HEK293T (cell line): ENCODE data around the gene FAM53B.

Experiments used
- CTCF ChIA-PET: fragments of 350-600 bp; formaldehyde crosslinking; extraction: SDS; loops from one replicate; lab custom pipeline; 2021; ENCODE audit warnings: antibody characterized with exemption, inconsistent platforms; lab: Yijun Ruan, JAX
- POLR2A ChIA-PET: fragments of 350-600 bp; formaldehyde crosslinking; extraction: SDS; loops from one replicate; lab custom pipeline; 2020; ENCODE audit warnings: antibody characterized with exemption, inconsistent platforms; lab: Yijun Ruan, JAX
- DNase-seq: peaks from one replicate; pipeline ENCODE4 v3.0.0; 2012; ENCODE audit warnings: mixed read lengths; ENCODE audit errors: extremely low spot score
- ARNT ChIP-seq: fragments of 450-650 bp; IDR thresholded peaks from 2 replicates; pipeline ENCODE4 v1.6.1; 2017; ENCODE audit warnings: mild to moderate bottlenecking
- BHLHE40 ChIP-seq: fragments of 450-650 bp; IDR thresholded peaks from 2 replicates; pipeline ENCODE4 v1.6.1; 2016; ENCODE audit warnings: mild to moderate bottlenecking, moderate library complexity, borderline replicate concordance
- CTBP1 ChIP-seq: fragments of 450-650 bp; IDR thresholded peaks from 2 replicates; pipeline ENCODE4 v1.6.1; 2016; ENCODE audit warnings: borderline replicate concordance
- ELF4 ChIP-seq: fragments of 450-650 bp; IDR thresholded peaks from 2 replicates; pipeline ENCODE4 v1.6.1; 2017; ENCODE audit warnings: antibody characterized with exemption
- FOXA1 ChIP-seq: fragments of 450-650 bp; IDR thresholded peaks from 2 replicates; pipeline ENCODE4 v1.6.1; 2016; ENCODE audit warnings: mild to moderate bottlenecking
- FOXK2 ChIP-seq: fragments of 450-650 bp; IDR thresholded peaks from 2 replicates; pipeline ENCODE4 v1.6.1; 2016; ENCODE audit warnings: mild to moderate bottlenecking
- FOXM1 ChIP-seq: fragments of 450-650 bp; IDR thresholded peaks from 2 replicates; pipeline ENCODE4 v1.6.1; 2017; ENCODE audit warnings: mild to moderate bottlenecking, borderline replicate concordance
- HDGF ChIP-seq: fragments of 450-650 bp; IDR thresholded peaks from 2 replicates; pipeline ENCODE4 v1.6.1; 2017; ENCODE audit warnings: antibody characterized with exemption, borderline replicate concordance
- L3MBTL2 ChIP-seq: fragments of 450-650 bp; conservative IDR thresholded peaks from 2 replicates; pipeline ENCODE4 v1.6.1; 2016; ENCODE audit warnings: mild to moderate bottlenecking
- LEF1 ChIP-seq: fragments of 450-650 bp; IDR thresholded peaks from 2 replicates; pipeline ENCODE4 v1.6.1; 2017; ENCODE audit warnings: mild to moderate bottlenecking, borderline replicate concordance
- NFRKB ChIP-seq: fragments of 450-650 bp; IDR thresholded peaks from 2 replicates; pipeline ENCODE4 v1.6.1; 2016; ENCODE audit warnings: mild to moderate bottlenecking, moderate library complexity
- SP1 ChIP-seq: fragments of 450-650 bp; IDR thresholded peaks from 2 replicates; pipeline ENCODE4 v1.6.1; 2017
- SUZ12 ChIP-seq: fragments of 450-650 bp; IDR thresholded peaks from 2 replicates; pipeline ENCODE4 v1.6.1; 2016; ENCODE audit warnings: mild to moderate bottlenecking
- TARDBP ChIP-seq: fragments of 450-650 bp; IDR thresholded peaks from 2 replicates; pipeline ENCODE4 v1.6.1; 2016
- ZNF384 ChIP-seq: fragments of 450-650 bp; IDR thresholded peaks from 2 replicates; pipeline ENCODE4 v1.6.1; 2016
- TF ChIP-seq, protein P1 (sequence below): fragments of 450-650 bp; IDR thresholded peaks from 2 replicates; pipeline ENCODE4 v1.6.1; 2016

The FAM53B gene

GRCh38 chr10:124655191-124656112 lies 88.7 kb downstream of the FAM53B start:
- CTCF ChIA-PET, result no interaction called here
- POLR2A ChIA-PET, result no interaction called here
- TF ChIP-seq SP1, result no peak
- TF ChIP-seq BHLHE40, result no peak
- TF ChIP-seq HDGF, result no peak
- TF ChIP-seq ELF4, result no peak
- no peak for DNase-seq

DNA sequence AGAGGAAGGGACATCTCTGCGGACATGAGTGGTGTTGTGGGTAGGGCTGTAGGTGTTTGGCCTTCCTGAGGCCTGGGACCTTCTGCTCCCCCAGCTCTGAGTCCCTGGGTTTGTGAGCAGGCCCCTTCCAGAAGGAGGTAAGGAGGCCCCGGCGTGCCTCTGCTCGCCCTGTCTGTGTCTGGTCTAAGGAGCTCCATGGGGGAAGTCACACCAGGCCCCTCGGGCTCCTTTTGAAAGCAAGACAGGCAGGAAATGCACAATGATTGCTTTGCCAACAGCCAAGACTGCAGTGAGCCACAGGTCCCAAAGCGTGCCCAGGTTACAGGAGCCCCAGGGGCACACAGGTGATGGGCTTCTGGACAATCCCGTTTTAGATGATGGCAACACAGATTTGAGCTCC lies 89.5 kb downstream of the FAM53B start:
- POLR2A ChIA-PET, result no interaction called here
- DNase-seq, result no peak
- no peak for TF ChIP-seq L3MBTL2
- TF ChIP-seq FOXA1, result no peak
- TF ChIP-seq ELF4, result no peak
- no peak for TF ChIP-seq ARNT
- no peak for TF ChIP-seq SUZ12
- TF ChIP-seq ZNF384, result no peak
- TF ChIP-seq SP1, result no peak
- no peak for TF ChIP-seq LEF1
- CTCF ChIA-PET, result no interaction called here

- TF ChIP-seq ARNT (no peak), SUZ12 (no peak), LEF1 (no peak), CTBP1 (no peak), L3MBTL2 (no peak), NFRKB (no peak), SP1 (no peak), FOXK2 (no peak), TARDBP (no peak), ELF4 (no peak), BHLHE40 (no peak), FOXM1 (no peak)
- TF ChIP-seq, protein P1, sequence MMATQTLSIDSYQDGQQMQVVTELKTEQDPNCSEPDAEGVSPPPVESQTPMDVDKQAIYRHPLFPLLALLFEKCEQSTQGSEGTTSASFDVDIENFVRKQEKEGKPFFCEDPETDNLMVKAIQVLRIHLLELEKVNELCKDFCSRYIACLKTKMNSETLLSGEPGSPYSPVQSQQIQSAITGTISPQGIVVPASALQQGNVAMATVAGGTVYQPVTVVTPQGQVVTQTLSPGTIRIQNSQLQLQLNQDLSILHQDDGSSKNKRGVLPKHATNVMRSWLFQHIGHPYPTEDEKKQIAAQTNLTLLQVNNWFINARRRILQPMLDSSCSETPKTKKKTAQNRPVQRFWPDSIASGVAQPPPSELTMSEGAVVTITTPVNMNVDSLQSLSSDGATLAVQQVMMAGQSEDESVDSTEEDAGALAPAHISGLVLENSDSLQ, result no peak
- DNase-seq, result no peak
- POLR2A ChIA-PET, result no interaction called here
- CTCF ChIA-PET, result no interaction called here
Measured at GRCh38 chr10:124653811-124654651, 90.1 kb downstream of the FAM53B start.

DNA sequence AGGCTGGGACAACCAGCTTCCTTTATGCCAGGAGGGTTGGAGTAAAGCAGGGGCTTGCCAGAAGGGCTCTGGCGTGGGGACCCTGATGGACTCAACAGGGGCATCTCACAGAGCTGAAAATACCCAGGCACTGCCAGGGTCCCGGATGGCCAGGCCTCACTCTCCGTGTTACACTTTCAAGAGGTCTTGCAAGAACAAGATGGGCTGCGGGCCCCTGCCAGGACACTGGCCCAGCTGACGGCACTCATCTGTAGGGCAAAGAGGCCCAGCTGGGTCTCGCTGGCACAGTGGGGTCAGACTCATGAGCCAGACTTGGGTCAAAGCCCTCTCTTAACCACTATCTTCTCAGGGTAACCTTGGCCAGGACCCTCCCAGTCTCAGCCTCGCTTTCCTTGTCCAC lies 90.9 kb downstream of the FAM53B start:
- POLR2A ChIA-PET, result no interaction called here
- TF ChIP-seq SP1, result no peak
- no peak for TF ChIP-seq FOXA1
- TF ChIP-seq L3MBTL2, result no peak
- no peak for TF ChIP-seq ARNT
- no peak for TF ChIP-seq ZNF384
- TF ChIP-seq NFRKB, result no peak
- no peak for TF ChIP-seq BHLHE40
- no peak for TF ChIP-seq HDGF
- no peak for TF ChIP-seq CTBP1
- TF ChIP-seq FOXK2, result no peak
- TF ChIP-seq TARDBP, result no peak
- no peak for TF ChIP-seq FOXM1
- no peak for TF ChIP-seq SUZ12
- no peak for TF ChIP-seq ELF4
- TF ChIP-seq, protein P1, result no peak
- TF ChIP-seq LEF1, result no peak
- CTCF ChIA-PET, result no interaction called here
- no peak for DNase-seq

GRCh38 chr10:124652701-124653100 lies 91.5 kb downstream of the FAM53B start:
- no peak for DNase-seq
- ChIA-PET POLR2A (no interaction called here), CTCF (no interaction called here)
- TF ChIP-seq FOXK2, result no peak
- TF ChIP-seq NFRKB, result no peak
- TF ChIP-seq ARNT, result no peak
- TF ChIP-seq TARDBP, result no peak
- TF ChIP-seq, protein P1, result no peak
- TF ChIP-seq FOXA1, result no peak
- TF ChIP-seq ZNF384, result no peak
- no peak for TF ChIP-seq FOXM1
- no peak for TF ChIP-seq CTBP1
- no peak for TF ChIP-seq ELF4
- TF ChIP-seq BHLHE40, result no peak
- no peak for TF ChIP-seq LEF1
- no peak for TF ChIP-seq L3MBTL2
- TF ChIP-seq SP1, result no peak
- no peak for TF ChIP-seq SUZ12
- no peak for TF ChIP-seq HDGF
